Mesendoderm (in vitro differentiated cells): ENCODE results near the gene ETFA.
A peak's percentile ranks its signal among the peaks of the same experiment; 100 is the strongest.

Experiments used
- DNase-seq: peaks from one replicate; pipeline ENCODE4 v3.0.0; 2013
- H2AK5ac ChIP-seq: 2 replicates; pipeline ENCODE4 v1.6.1; 2013; ENCODE audit warnings: low read length, inconsistent platforms
- H2BK120ac ChIP-seq: 2 replicates; pipeline ENCODE4 v1.6.1; 2013; ENCODE audit warnings: low read depth, mild to moderate bottlenecking, low read length, moderate library complexity, mixed read lengths
- H2BK15ac ChIP-seq: replicated peaks from 2 replicates; pipeline ENCODE4 v1.6.1; 2013; ENCODE audit warnings: low read depth, mild to moderate bottlenecking, moderate library complexity
- H2BK5ac ChIP-seq: 2 replicates; pipeline ENCODE4 v1.6.1; 2013; ENCODE audit warnings: low read length, inconsistent platforms
- H3K18ac ChIP-seq: 2 replicates; pipeline ENCODE4 v1.6.1; 2013; ENCODE audit warnings: mild to moderate bottlenecking, low read length, mixed read lengths
- H3K23ac ChIP-seq: one replicate; pipeline ENCODE4 v1.6.1; 2013; ENCODE audit warnings: low read length
- H3K27ac ChIP-seq: 2 replicates; pipeline ENCODE4 v1.5.1; 2013; ENCODE audit warnings: low read depth, mild to moderate bottlenecking, inconsistent platforms, low read length, moderate library complexity
- H3K27me3 ChIP-seq: 2 replicates; pipeline ENCODE4 v1.6.1; 2013; ENCODE audit warnings: low read length, control low read depth, mild to moderate bottlenecking, inconsistent platforms; ENCODE audit not compliant: insufficient read depth, poor library complexity
- H3K36me3 ChIP-seq: 2 replicates; pipeline ENCODE4 v1.6.1; 2013; ENCODE audit warnings: low read length, inconsistent platforms; ENCODE audit not compliant: control insufficient read depth, insufficient read depth
- H3K4ac ChIP-seq: one replicate; pipeline ENCODE4 v1.6.1; 2013; ENCODE audit warnings: low read depth, mild to moderate bottlenecking, low read length, moderate library complexity
- H3K4me1 ChIP-seq: 2 replicates; pipeline ENCODE4 v1.6.1; 2013; ENCODE audit warnings: low read depth, low read length, inconsistent platforms; ENCODE audit not compliant: control insufficient read depth
- H3K4me2 ChIP-seq: 2 replicates; pipeline ENCODE4 v1.6.1; 2013; ENCODE audit warnings: low read length
- H3K4me3 ChIP-seq: 2 replicates; pipeline ENCODE4 v1.5.1; 2013; ENCODE audit warnings: mild to moderate bottlenecking, low read length
- H3K56ac ChIP-seq: one replicate; pipeline ENCODE4 v1.6.1; 2013; ENCODE audit warnings: low read length
- H3K79me1 ChIP-seq: 2 replicates; pipeline ENCODE4 v1.6.1; 2013; ENCODE audit warnings: low read length, inconsistent platforms
- H3K79me2 ChIP-seq: 2 replicates; pipeline ENCODE4 v1.6.1; 2013; ENCODE audit warnings: mild to moderate bottlenecking, low read length; ENCODE audit not compliant: control insufficient read depth, insufficient read depth
- H3K9ac ChIP-seq: 2 replicates; pipeline ENCODE4 v1.6.1; 2013; ENCODE audit warnings: low read length, inconsistent platforms
- H4K5ac ChIP-seq: one replicate; pipeline ENCODE4 v1.6.1; 2013; ENCODE audit warnings: low read length
- H4K8ac ChIP-seq: one replicate; pipeline ENCODE4 v1.6.1; 2013; ENCODE audit warnings: low read depth, mild to moderate bottlenecking, control low read depth, low read length, moderate library complexity
- WGBS: extraction: QIAGEN DNeasy Blood & Tissue Kit; methylation state at CpG from one replicate; pipeline ENCODE4 v1.1.7; 2013; ENCODE audit warnings: low lambda C conversion rate, missing lambda C conversion rate; ENCODE audit not compliant: insufficient coverage; ENCODE audit errors: extremely low coverage; 5-methylcytosine and 5-hydroxymethylcytosine counted together

Gene ETFA

DNA sequence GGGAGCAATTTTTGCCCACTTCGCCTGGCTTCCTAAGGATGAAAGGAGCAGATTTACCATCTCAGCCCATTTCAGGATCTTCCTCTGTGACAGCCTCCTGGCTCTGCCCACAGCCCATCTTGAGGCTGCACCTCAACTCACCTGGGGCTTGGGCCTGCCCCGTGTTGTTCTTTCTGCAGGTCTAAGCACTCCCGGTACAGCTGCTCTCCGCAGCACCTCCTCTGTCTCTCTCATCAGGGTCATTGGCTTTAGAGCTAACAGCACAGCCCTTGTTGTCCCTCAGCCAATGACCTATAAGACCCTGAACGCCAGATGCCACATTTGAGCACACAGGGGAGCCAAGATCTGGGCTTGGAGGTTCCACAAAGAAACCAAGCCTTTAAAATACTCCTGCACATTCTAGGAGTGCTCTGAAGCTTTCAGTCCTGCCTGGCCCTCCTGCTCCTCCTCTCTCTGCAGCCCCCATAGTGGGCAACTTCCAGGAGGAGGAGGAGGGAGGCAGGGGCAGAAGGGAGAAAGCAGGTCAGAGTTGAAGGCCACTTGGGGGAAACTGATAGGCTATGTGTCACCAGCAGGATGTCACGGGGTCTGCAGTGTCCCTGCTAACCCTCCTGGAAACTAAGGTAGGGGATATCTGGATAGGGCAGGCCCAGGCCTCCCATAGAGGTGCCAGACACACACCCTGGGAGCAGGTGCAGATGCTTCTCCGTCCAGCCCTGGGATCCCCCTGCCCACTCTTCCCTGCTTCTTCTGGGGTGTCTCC is 115.6 kb downstream of the ETFA start:
- H2BK15ac ChIP-seq: no peak overlapping the region
- H3K4me2 ChIP-seq: no peak overlapping the region
- H3K23ac ChIP-seq: no peak overlapping the region
- H3K27me3 ChIP-seq: no peaks in the 10 kb centered on the region
- H4K5ac ChIP-seq: no peak overlapping the region
- no peak overlapping the region for H3K4me3 ChIP-seq
- H3K56ac ChIP-seq: no peak overlapping the region
- no peaks in the 10 kb centered on the region for H3K79me2 ChIP-seq
- H2BK5ac ChIP-seq: no peak overlapping the region
- H2AK5ac ChIP-seq: no peak overlapping the region
- no peak overlapping the region for H4K8ac ChIP-seq
- peaks cover 10% of the 10 kb centered on the region for H3K4me1 ChIP-seq
- H3K18ac ChIP-seq: no peak overlapping the region
- H3K36me3 ChIP-seq: no peaks in the 10 kb centered on the region
- H2BK120ac ChIP-seq: no peak overlapping the region
- WGBS: no CpG with 5 or more reads among the region's 7 CpGs
- no peak for DNase-seq
- no peak overlapping the region for H3K9ac ChIP-seq
- H3K4ac ChIP-seq: no peak overlapping the region
- H3K27ac ChIP-seq: no peak overlapping the region
- H3K79me1 ChIP-seq: no peaks in the 10 kb centered on the region

- H4K5ac ChIP-seq: no peak overlapping the region
- H3K9ac ChIP-seq: no peak overlapping the region
- H3K4ac ChIP-seq: no peak overlapping the region
- DNase-seq: no peak
- no peak overlapping the region for H2BK5ac ChIP-seq
- no CpG with 5 or more reads among the region's 8 CpGs for WGBS
- H3K27me3 ChIP-seq: no peaks in the 10 kb centered on the region
- H4K8ac ChIP-seq: no peak overlapping the region
- H3K36me3 ChIP-seq: no peaks in the 10 kb centered on the region
- no peak overlapping the region for H3K18ac ChIP-seq
- no peaks in the 10 kb centered on the region for H3K79me1 ChIP-seq
- H3K4me2 ChIP-seq: no peak overlapping the region
- no peak overlapping the region for H3K56ac ChIP-seq
- no peaks in the 10 kb centered on the region for H3K79me2 ChIP-seq
- H2AK5ac ChIP-seq: no peak overlapping the region
- no peak overlapping the region for H2BK15ac ChIP-seq
- H3K4me1 ChIP-seq: peaks cover 10% of the 10 kb centered on the region
- no peak overlapping the region for H3K4me3 ChIP-seq
- H2BK120ac ChIP-seq: no peak overlapping the region
- H3K27ac ChIP-seq: no peak overlapping the region
- H3K23ac ChIP-seq: no peak overlapping the region
Measured at GRCh38 chr15:76193934-76194333, 117.3 kb downstream of the ETFA start.

DNA sequence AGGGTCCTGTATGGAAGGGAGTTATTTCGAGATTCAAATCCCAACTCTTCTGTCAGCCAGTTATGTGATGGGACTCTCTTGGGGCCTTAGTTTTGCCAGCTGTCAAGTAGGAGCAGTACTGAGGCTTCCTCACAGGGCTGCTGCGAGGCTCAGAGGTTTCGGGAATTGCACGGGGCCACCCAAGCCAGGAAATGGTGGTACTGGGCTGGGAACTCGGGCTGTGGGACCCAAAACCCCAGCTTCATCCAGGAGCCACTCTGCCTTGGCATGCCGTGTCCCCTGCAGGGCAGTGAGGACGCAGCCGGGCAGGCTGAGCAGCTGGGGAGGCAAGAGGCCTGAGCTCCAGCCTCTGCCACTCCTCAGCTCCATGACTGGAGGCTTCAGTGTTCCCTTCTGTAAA is 118.6 kb downstream of the ETFA start:
- no peak for DNase-seq

GRCh38 chr15:76191539-76192244 is 119.6 kb downstream of the ETFA start:
- Histone ChIP-seq H3K4me3 (no peak overlapping the region), H3K56ac (no peak overlapping the region), H3K9ac (no peak overlapping the region), H3K18ac (no peak overlapping the region), H3K23ac (no peak overlapping the region), H3K79me2 (no peaks in the 10 kb centered on the region), H2BK120ac (no peak overlapping the region), H3K27ac (no peak overlapping the region), H3K4me2 (no peak overlapping the region), H3K79me1 (no peaks in the 10 kb centered on the region), H2AK5ac (no peak overlapping the region), H3K36me3 (no peaks in the 10 kb centered on the region), H4K8ac (no peak overlapping the region), H2BK15ac (no peak overlapping the region), H3K4me1 (peaks cover 10% of the 10 kb centered on the region), H3K4ac (no peak overlapping the region), H3K27me3 (no peaks in the 10 kb centered on the region), H2BK5ac (no peak overlapping the region), H4K5ac (no peak overlapping the region)
- DNase-seq: no peak
- no CpG with 5 or more reads among the region's 55 CpGs for WGBS

More for the DNA sequence above, 118.6 kb downstream of the ETFA start:
- H3K4me2 ChIP-seq: no peak overlapping the region
- H2BK120ac ChIP-seq: no peak overlapping the region
- H3K79me1 ChIP-seq: no peaks in the 10 kb centered on the region
- H3K27ac ChIP-seq: no peak overlapping the region
- no peak overlapping the region for H3K4me3 ChIP-seq
- no peak overlapping the region for H3K56ac ChIP-seq
- peaks cover 10% of the 10 kb centered on the region for H3K4me1 ChIP-seq
- H3K23ac ChIP-seq: no peak overlapping the region
- H3K36me3 ChIP-seq: no peaks in the 10 kb centered on the region
- H3K79me2 ChIP-seq: no peaks in the 10 kb centered on the region
- H2BK5ac ChIP-seq: no peak overlapping the region
- H2AK5ac ChIP-seq: no peak overlapping the region
- no peak overlapping the region for H2BK15ac ChIP-seq
- no peaks in the 10 kb centered on the region for H3K27me3 ChIP-seq
- H3K9ac ChIP-seq: no peak overlapping the region
- H4K8ac ChIP-seq: no peak overlapping the region
- whole genome bisulfite sequencing: no CpG with 5 or more reads among the region's 8 CpGs
- H3K18ac ChIP-seq: no peak overlapping the region
- H3K4ac ChIP-seq: no peak overlapping the region
- H4K5ac ChIP-seq: no peak overlapping the region

- H4K5ac ChIP-seq: no peak overlapping the region
- WGBS: no CpG with 5 or more reads among the region's 34 CpGs
Measured at GRCh38 chr15:76190751-76191538, 120.3 kb downstream of the ETFA start.

More at GRCh38 chr15:76190751-76191538, 120.3 kb downstream of the ETFA start:
- no peak overlapping the region for H3K27ac ChIP-seq
- no peak overlapping the region for H3K4me2 ChIP-seq
- no peak overlapping the region for H2BK5ac ChIP-seq
- no peak overlapping the region for H3K4ac ChIP-seq
- H3K36me3 ChIP-seq: no peaks in the 10 kb centered on the region
- H3K4me3 ChIP-seq: no peak overlapping the region
- no peak overlapping the region for H2BK15ac ChIP-seq
- no peaks in the 10 kb centered on the region for H3K27me3 ChIP-seq
- H3K9ac ChIP-seq: peak overlapping the region; percentile 29
- peaks cover 5% of the 10 kb centered on the region for H3K4me1 ChIP-seq
- peak overlapping the region; percentile 19 for H3K23ac ChIP-seq
- H3K56ac ChIP-seq: no peak overlapping the region
- no peaks in the 10 kb centered on the region for H3K79me2 ChIP-seq
- peak; percentile 86 for DNase-seq
- no peak overlapping the region for H4K8ac ChIP-seq
- H2BK120ac ChIP-seq: no peak overlapping the region
- H3K18ac ChIP-seq: no peak overlapping the region
- H3K79me1 ChIP-seq: no peaks in the 10 kb centered on the region
- no peak overlapping the region for H2AK5ac ChIP-seq
